K562 (cell line): ENCODE measurements around the gene ELMO3. TPM values are rescaled to one million over a fixed set of nuclear protein-coding genes. Genes with fewer than 3 reads are reported as not detected.

Experiments
- ATF7 ChIP-seq: fragments of 450-650 bp; IDR thresholded peaks from 2 replicates; pipeline ENCODE4 v1.7.1; 2014; ENCODE audit warnings: mild to moderate bottlenecking, moderate library complexity
- CHCHD3 ChIP-seq: fragments of 250-450 bp; sonication (Bioruptor Pico); IDR thresholded peaks from 2 replicates; pipeline ENCODE4 v2.1.2; 2022; ENCODE audit warnings: mild to moderate bottlenecking
- GABPA ChIP-seq: fragments of 200-800 bp; sonication (Bioruptor generic); conservative IDR thresholded peaks from 2 replicates; pipeline ENCODE4 v1.6.1; 2016; ENCODE audit warnings: low read depth, missing genetic modification characterization, missing compliant biosample characterization
- HMGN3 ChIP-seq: IDR thresholded peaks from 2 replicates; pipeline ENCODE4 v1.6.1; 2011; ENCODE audit warnings: borderline replicate concordance, low read depth, mild to moderate bottlenecking, mixed read lengths, low read length; ENCODE audit not compliant: insufficient read length; ENCODE audit errors: extremely low read depth
- HNRNPUL1 ChIP-seq: fragments of 200-400 bp; formaldehyde crosslinking; IDR thresholded peaks from 2 replicates; pipeline ENCODE4 v1.6.1; 2017; ENCODE audit warnings: low read length
- KAT7 ChIP-seq: sonication (generic); formaldehyde crosslinking; IDR thresholded peaks from 2 replicates; pipeline ENCODE4 v1.8.0; 2022; ENCODE audit warnings: missing genetic modification reagents, mild to moderate bottlenecking, borderline replicate concordance
- MCM2 ChIP-seq: fragments of 450-650 bp; IDR thresholded peaks from 2 replicates; pipeline ENCODE4 v1.6.1; 2017; ENCODE audit warnings: low read depth, mild to moderate bottlenecking
- MEF2A ChIP-seq: IDR thresholded peaks from 2 replicates; pipeline ENCODE4 v1.6.1; 2011; ENCODE audit warnings: low read depth, mild to moderate bottlenecking, low read length, moderate library complexity; ENCODE audit not compliant: control insufficient read depth
- NONO ChIP-seq, 2 experiments: fragments of 200-400 bp in 1 of 2; fragments of 450-650 bp in 1 of 2; formaldehyde crosslinking in 1 of 2; IDR thresholded peaks; 2 replicates each; pipeline ENCODE4 v1.6.1; 2017; ENCODE audit warnings: low read depth in 2 of 2, mild to moderate bottlenecking in 2 of 2, moderate library complexity in 2 of 2, low read length in 1 of 2
- POLR2AphosphoS2 ChIP-seq: IDR thresholded peaks from 2 replicates; pipeline ENCODE4 v1.6.1; 2012; ENCODE audit warnings: low read length, improper control_type of control experiment
- PURB ChIP-seq: sonication (generic); formaldehyde crosslinking; IDR thresholded peaks from 2 replicates; pipeline ENCODE4 v1.9.0; 2021; ENCODE audit warnings: low read depth, mild to moderate bottlenecking, missing genetic modification reagents
- TCF7 ChIP-seq: sonication (generic); IDR thresholded peaks from 2 replicates; pipeline ENCODE4 v1.6.1; 2016; ENCODE audit warnings: antibody characterized with exemption, borderline replicate concordance
- ZFP36 ChIP-seq: fragments of 150-350 bp; IDR thresholded peaks from 2 replicates; pipeline ENCODE4 v1.6.1; 2018; ENCODE audit warnings: low read length, low read depth; ENCODE audit not compliant: partially characterized antibody
- ZNF143 ChIP-seq: sonication (generic); formaldehyde crosslinking; IDR thresholded peaks from 2 replicates; pipeline ENCODE4 v1.9.0; 2022; ENCODE audit warnings: mild to moderate bottlenecking, missing genetic modification reagents
- ZNF57 ChIP-seq: fragments of 450-650 bp; formaldehyde crosslinking; IDR thresholded peaks from 2 replicates; pipeline ENCODE4 v1.4.0; 2020; ENCODE audit warnings: mild to moderate bottlenecking, moderate library complexity
- polyA plus RNA-seq, 8 experiments: library from polyadenylated mRNA; depleted of rRNA in 4 of 8; stranded (reverse) in 5 of 8; unstranded in 3 of 8; fragments of >200 nt; fragmentation: Nextera tagmentation in 2 of 8; fragmentation: Illumina TruSeq in 1 of 8; extraction: Ambion mirVana in 2 of 8; extraction: Trizol in 1 of 8; gene quantifications; 2 replicates each; pipeline versions ENCODE4 v1.2.1 to v1.2.3, GENCODE V29; 2011 to 2014; ENCODE audit warnings: inconsistent platforms in 1 of 8, missing spikeins in 1 of 8
- total RNA-seq, 7 experiments: library from RNA; depleted of rRNA in 6 of 7; stranded (reverse); fragments of >200 nt in 6 of 7; fragmentation: Illumina TruSeq in 2 of 7; extraction: Trizol in 2 of 7; gene quantifications; 2 replicates each; pipeline versions ENCODE4 v1.2.1 to v1.2.3, GENCODE V29; 2011 to 2021; ENCODE audit warnings: low replicate concordance in 1 of 7
- TF ChIP-seq, protein P1 (sequence below): fragments of 250-450 bp; sonication (Bioruptor Pico); IDR thresholded peaks from 2 replicates; pipeline ENCODE4 v1.4.0; 2020; ENCODE audit warnings: mild to moderate bottlenecking, moderate library complexity
- TF ChIP-seq, protein P2 (sequence below): fragments of 450-650 bp; IDR thresholded peaks from 2 replicates; pipeline ENCODE4 v1.6.1; 2016; ENCODE audit warnings: borderline replicate concordance
- TF ChIP-seq, protein P3 (sequence below): fragments of 250-450 bp; sonication (Bioruptor Pico); IDR thresholded peaks from 2 replicates; pipeline ENCODE4 v1.5.0; 2020; ENCODE audit warnings: mild to moderate bottlenecking, borderline replicate concordance
- TF ChIP-seq, protein P4 (sequence below): IDR thresholded peaks from 3 replicates; pipeline ENCODE4 v1.6.1; 2011; ENCODE audit warnings: borderline replicate concordance, mild to moderate bottlenecking; ENCODE audit not compliant: insufficient read length, insufficient read depth

Gene ELMO3
- total and polyA plus RNA-seq, 9 of the 15 experiments (the other 6 are each of a cell fraction or from before 2014, with no cell fraction given) = 0.04 to 5.1 (median 1.5) TPM

DNA sequence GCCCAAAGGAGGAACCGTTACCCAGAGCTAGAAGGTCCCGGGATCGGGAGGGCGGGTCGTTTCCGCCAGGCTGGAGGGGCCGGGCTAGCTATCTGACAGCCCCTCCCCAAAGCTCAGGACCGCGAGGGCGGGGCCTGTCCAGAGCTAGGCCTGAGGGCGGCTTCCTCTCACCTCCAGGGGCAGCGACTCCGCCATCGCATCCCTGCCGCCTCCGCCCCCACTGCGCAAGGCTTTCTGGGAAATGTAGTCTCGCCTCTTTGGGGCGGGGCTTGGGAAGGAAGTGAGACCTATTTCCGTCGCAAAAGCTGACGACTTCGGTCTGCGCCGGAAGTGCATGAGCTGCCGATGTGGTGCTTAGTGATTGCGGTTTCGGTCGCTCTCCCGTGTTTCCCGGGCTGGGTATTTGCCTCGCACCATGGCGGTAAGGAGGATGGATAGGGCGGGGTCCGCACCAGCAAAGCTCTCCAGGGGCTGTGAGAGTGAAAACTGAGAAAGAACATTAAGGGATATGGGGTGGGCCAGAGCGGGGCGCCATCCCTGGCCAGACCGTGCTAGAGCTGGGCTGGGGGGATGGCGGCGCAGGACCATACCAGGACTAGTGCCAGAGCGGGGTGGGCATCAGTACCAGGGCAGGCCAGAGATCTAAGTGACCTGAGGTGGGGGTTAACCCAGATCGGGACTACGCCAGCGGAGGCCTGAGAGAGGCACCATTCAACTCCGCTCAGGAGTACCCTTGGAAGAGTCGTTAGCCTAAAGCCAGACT is 28.1 kb downstream of the ELMO3 start, which contains the start of gene TMEM208 (continued):
- TF ChIP-seq ZFP36 (peak; percentile 14), MCM2 (no peak), ZNF57 (no peak), PURB (CRISPR knock-in tag) (no peak), NONO (IDR thresholded peaks at IDR 0.05; ENCODE audit: low read depth in 2 of 2, low read length in 1 of 2) (no peak), GABPA (tag) (peak; percentile 100), HMGN3 (peak; percentile 87), TCF7 (no peak), MEF2A (no peak), POLR2AphosphoS2 (no peak), KAT7 (CRISPR knock-in tag) (no peak), HNRNPUL1 (no peak), ZNF143 (CRISPR knock-in tag) (peak; percentile 99), CHCHD3 (no peak), ATF7 (peak; percentile 82)
- TF ChIP-seq, protein P1, sequence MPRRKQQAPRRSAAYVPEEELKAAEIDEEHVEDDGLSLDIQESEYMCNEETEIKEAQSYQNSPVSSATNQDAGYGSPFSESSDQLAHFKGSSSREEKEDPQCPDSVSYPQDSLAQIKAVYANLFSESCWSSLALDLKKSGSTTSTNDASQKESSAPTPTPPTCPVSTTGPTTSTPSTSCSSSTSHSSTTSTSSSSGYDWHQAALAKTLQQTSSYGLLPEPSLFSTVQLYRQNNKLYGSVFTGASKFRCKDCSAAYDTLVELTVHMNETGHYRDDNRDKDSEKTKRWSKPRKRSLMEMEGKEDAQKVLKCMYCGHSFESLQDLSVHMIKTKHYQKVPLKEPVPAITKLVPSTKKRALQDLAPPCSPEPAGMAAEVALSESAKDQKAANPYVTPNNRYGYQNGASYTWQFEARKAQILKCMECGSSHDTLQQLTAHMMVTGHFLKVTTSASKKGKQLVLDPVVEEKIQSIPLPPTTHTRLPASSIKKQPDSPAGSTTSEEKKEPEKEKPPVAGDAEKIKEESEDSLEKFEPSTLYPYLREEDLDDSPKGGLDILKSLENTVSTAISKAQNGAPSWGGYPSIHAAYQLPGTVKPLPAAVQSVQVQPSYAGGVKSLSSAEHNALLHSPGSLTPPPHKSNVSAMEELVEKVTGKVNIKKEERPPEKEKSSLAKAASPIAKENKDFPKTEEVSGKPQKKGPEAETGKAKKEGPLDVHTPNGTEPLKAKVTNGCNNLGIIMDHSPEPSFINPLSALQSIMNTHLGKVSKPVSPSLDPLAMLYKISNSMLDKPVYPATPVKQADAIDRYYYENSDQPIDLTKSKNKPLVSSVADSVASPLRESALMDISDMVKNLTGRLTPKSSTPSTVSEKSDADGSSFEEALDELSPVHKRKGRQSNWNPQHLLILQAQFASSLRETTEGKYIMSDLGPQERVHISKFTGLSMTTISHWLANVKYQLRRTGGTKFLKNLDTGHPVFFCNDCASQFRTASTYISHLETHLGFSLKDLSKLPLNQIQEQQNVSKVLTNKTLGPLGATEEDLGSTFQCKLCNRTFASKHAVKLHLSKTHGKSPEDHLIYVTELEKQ (CRISPR knock-in tag) = no peak
- TF ChIP-seq, protein P2, sequence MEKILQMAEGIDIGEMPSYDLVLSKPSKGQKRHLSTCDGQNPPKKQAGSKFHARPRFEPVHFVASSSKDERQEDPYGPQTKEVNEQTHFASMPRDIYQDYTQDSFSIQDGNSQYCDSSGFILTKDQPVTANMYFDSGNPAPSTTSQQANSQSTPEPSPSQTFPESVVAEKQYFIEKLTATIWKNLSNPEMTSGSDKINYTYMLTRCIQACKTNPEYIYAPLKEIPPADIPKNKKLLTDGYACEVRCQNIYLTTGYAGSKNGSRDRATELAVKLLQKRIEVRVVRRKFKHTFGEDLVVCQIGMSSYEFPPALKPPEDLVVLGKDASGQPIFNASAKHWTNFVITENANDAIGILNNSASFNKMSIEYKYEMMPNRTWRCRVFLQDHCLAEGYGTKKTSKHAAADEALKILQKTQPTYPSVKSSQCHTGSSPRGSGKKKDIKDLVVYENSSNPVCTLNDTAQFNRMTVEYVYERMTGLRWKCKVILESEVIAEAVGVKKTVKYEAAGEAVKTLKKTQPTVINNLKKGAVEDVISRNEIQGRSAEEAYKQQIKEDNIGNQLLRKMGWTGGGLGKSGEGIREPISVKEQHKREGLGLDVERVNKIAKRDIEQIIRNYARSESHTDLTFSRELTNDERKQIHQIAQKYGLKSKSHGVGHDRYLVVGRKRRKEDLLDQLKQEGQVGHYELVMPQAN = peak; percentile 99
- TF ChIP-seq, protein P3, sequence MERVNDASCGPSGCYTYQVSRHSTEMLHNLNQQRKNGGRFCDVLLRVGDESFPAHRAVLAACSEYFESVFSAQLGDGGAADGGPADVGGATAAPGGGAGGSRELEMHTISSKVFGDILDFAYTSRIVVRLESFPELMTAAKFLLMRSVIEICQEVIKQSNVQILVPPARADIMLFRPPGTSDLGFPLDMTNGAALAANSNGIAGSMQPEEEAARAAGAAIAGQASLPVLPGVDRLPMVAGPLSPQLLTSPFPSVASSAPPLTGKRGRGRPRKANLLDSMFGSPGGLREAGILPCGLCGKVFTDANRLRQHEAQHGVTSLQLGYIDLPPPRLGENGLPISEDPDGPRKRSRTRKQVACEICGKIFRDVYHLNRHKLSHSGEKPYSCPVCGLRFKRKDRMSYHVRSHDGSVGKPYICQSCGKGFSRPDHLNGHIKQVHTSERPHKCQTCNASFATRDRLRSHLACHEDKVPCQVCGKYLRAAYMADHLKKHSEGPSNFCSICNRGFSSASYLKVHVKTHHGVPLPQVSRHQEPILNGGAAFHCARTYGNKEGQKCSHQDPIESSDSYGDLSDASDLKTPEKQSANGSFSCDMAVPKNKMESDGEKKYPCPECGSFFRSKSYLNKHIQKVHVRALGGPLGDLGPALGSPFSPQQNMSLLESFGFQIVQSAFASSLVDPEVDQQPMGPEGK (CRISPR knock-in tag) = no peak
- TF ChIP-seq, protein P4, sequence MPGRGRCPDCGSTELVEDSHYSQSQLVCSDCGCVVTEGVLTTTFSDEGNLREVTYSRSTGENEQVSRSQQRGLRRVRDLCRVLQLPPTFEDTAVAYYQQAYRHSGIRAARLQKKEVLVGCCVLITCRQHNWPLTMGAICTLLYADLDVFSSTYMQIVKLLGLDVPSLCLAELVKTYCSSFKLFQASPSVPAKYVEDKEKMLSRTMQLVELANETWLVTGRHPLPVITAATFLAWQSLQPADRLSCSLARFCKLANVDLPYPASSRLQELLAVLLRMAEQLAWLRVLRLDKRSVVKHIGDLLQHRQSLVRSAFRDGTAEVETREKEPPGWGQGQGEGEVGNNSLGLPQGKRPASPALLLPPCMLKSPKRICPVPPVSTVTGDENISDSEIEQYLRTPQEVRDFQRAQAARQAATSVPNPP = no peak
